IPS-15b (cell line): ENCODE results near the gene EIF1.
A peak's percentile ranks its signal among the peaks of the same experiment; 100 is the strongest.

Experiments
- H3K27me3 ChIP-seq: one replicate; pipeline ENCODE4 v1.6.1; 2013; ENCODE audit warnings: low read length; ENCODE audit not compliant: control insufficient read depth, insufficient read depth
- H3K36me3 ChIP-seq: one replicate; pipeline ENCODE4 v1.6.1; 2013; ENCODE audit warnings: low read length; ENCODE audit not compliant: control insufficient read depth, insufficient read depth
- H3K4me1 ChIP-seq: one replicate; pipeline ENCODE4 v1.6.1; 2013; ENCODE audit warnings: mild to moderate bottlenecking, low read length; ENCODE audit not compliant: control insufficient read depth, insufficient read depth
- H3K4me3 ChIP-seq: one replicate; pipeline ENCODE4 v1.5.1; 2013; ENCODE audit warnings: low read depth, low read length
- H3K9ac ChIP-seq: one replicate; pipeline ENCODE4 v1.6.1; 2013; ENCODE audit warnings: low read depth, mild to moderate bottlenecking, low read length
- H3K9me3 ChIP-seq: one replicate; pipeline ENCODE4 v1.6.1; 2013; ENCODE audit warnings: mild to moderate bottlenecking, low read length; ENCODE audit not compliant: control insufficient read depth, insufficient read depth

Gene EIF1

GRCh38 chr17:41658846-41659245 lies 29.8 kb upstream of the EIF1 start:
- Histone ChIP-seq H3K4me1 (no peaks in the 10 kb centered on the region), H3K27me3 (peaks cover 8% of the 10 kb centered on the region), H3K36me3 (no peaks in the 10 kb centered on the region), H3K4me3 (no peak overlapping the region), H3K9me3 (no peaks in the 10 kb centered on the region), H3K9ac (no peak overlapping the region)

GRCh38 chr17:41659427-41660212 lies 29.1 kb upstream of the EIF1 start:
- H3K4me3 ChIP-seq = no peak overlapping the region
- no peaks in the 10 kb centered on the region for H3K9me3 ChIP-seq
- no peak overlapping the region for H3K9ac ChIP-seq
- peaks cover 8% of the 10 kb centered on the region for H3K27me3 ChIP-seq
- H3K36me3 ChIP-seq = no peaks in the 10 kb centered on the region
- H3K4me1 ChIP-seq = no peaks in the 10 kb centered on the region

- H3K36me3 ChIP-seq = no peaks in the 10 kb centered on the region
- H3K4me3 ChIP-seq = no peak overlapping the region
- H3K4me1 ChIP-seq = peaks cover 2% of the 10 kb centered on the region
- H3K27me3 ChIP-seq = peaks cover 8% of the 10 kb centered on the region
- H3K9me3 ChIP-seq = no peaks in the 10 kb centered on the region
- no peak overlapping the region for H3K9ac ChIP-seq
Observed at GRCh38 chr17:41660221-41660711, 28.4 kb upstream of the EIF1 start.

- H3K9ac ChIP-seq = no peak overlapping the region
- no peaks in the 10 kb centered on the region for H3K9me3 ChIP-seq
- peaks cover 8% of the 10 kb centered on the region for H3K27me3 ChIP-seq
- no peaks in the 10 kb centered on the region for H3K36me3 ChIP-seq
- H3K4me3 ChIP-seq = no peak overlapping the region
- peaks cover 7% of the 10 kb centered on the region for H3K4me1 ChIP-seq
Observed at GRCh38 chr17:41663451-41664171, 25.1 kb upstream of the EIF1 start.

GRCh38 chr17:41664172-41664457 lies 24.6 kb upstream of the EIF1 start:
- H3K27me3 ChIP-seq = peaks cover 8% of the 10 kb centered on the region
- H3K4me3 ChIP-seq = no peak overlapping the region
- no peaks in the 10 kb centered on the region for H3K9me3 ChIP-seq
- no peak overlapping the region for H3K9ac ChIP-seq
- H3K4me1 ChIP-seq = peaks cover 7% of the 10 kb centered on the region
- no peaks in the 10 kb centered on the region for H3K36me3 ChIP-seq

GRCh38 chr17:41664587-41665565 lies 23.8 kb upstream of the EIF1 start:
- peak overlapping the region; percentile 48 for H3K4me3 ChIP-seq
- H3K9me3 ChIP-seq = no peaks in the 10 kb centered on the region
- no peak overlapping the region for H3K9ac ChIP-seq
- H3K36me3 ChIP-seq = no peaks in the 10 kb centered on the region
- H3K4me1 ChIP-seq = peaks cover 7% of the 10 kb centered on the region
- peaks cover 8% of the 10 kb centered on the region for H3K27me3 ChIP-seq

GRCh38 chr17:41665566-41666236 lies 23.0 kb upstream of the EIF1 start:
- Histone ChIP-seq H3K36me3 (no peaks in the 10 kb centered on the region), H3K4me3 (peak overlapping the region; percentile 67), H3K9me3 (no peaks in the 10 kb centered on the region), H3K27me3 (peaks cover 8% of the 10 kb centered on the region), H3K4me1 (peaks cover 7% of the 10 kb centered on the region), H3K9ac (no peak overlapping the region)

- Histone ChIP-seq H3K9ac (no peak overlapping the region), H3K4me1 (peaks cover 7% of the 10 kb centered on the region), H3K9me3 (no peaks in the 10 kb centered on the region), H3K4me3 (peak overlapping the region; percentile 67), H3K27me3 (peaks cover 8% of the 10 kb centered on the region), H3K36me3 (no peaks in the 10 kb centered on the region)
Observed at GRCh38 chr17:41666237-41666641, 22.4 kb upstream of the EIF1 start.

- peaks cover 8% of the 10 kb centered on the region for H3K27me3 ChIP-seq
- no peak overlapping the region for H3K9ac ChIP-seq
- no peaks in the 10 kb centered on the region for H3K9me3 ChIP-seq
- peaks cover 7% of the 10 kb centered on the region for H3K4me1 ChIP-seq
- H3K4me3 ChIP-seq = peak overlapping the region; percentile 67
- no peaks in the 10 kb centered on the region for H3K36me3 ChIP-seq
Observed at GRCh38 chr17:41666708-41667279, 21.9 kb upstream of the EIF1 start.

- Histone ChIP-seq H3K9ac (no peak overlapping the region), H3K9me3 (no peaks in the 10 kb centered on the region), H3K36me3 (no peaks in the 10 kb centered on the region), H3K4me3 (peak overlapping the region; percentile 67), H3K4me1 (peaks cover 7% of the 10 kb centered on the region), H3K27me3 (peaks cover 8% of the 10 kb centered on the region)
Observed at GRCh38 chr17:41667280-41668041, 21.2 kb upstream of the EIF1 start.
